Lower lobe of right lung (tissue), 2 donors: Measurements from ENCODE around the gene LGI4. TPM values are rescaled to one million over a fixed set of nuclear protein-coding genes. Genes with fewer than 3 reads are reported as not detected.
A peak's percentile ranks its signal among the peaks of the same experiment; 100 is the strongest.

Source experiments
- ATAC-seq, 2 donors: fragments of 200-7000 bp; cut with Tn5 transposase; one replicate each; pipeline ENCODE4 v1.9.1; 2020 to 2022; ENCODE audit warnings: mild to moderate bottlenecking in 2 of 2, moderate library complexity in 2 of 2
- DNase-seq: peaks from one replicate; pipeline ENCODE4 v3.0.0-alpha.2; 2020
- H3K27ac ChIP-seq: fragments of 200-600 bp; one replicate; pipeline ENCODE4 v1.8.0; 2022
- H3K27me3 ChIP-seq: fragments of 200-600 bp; one replicate; pipeline ENCODE4 v1.8.0; 2022; ENCODE audit warnings: low read depth
- H3K36me3 ChIP-seq: fragments of 200-600 bp; one replicate; pipeline ENCODE4 v1.8.0; 2022; ENCODE audit warnings: mild to moderate bottlenecking
- H3K4me1 ChIP-seq: fragments of 200-600 bp; one replicate; pipeline ENCODE4 v1.8.0; 2022
- H3K4me3 ChIP-seq: fragments of 200-600 bp; one replicate; pipeline ENCODE4 v1.8.0; 2022; ENCODE audit warnings: mild to moderate bottlenecking
- H3K9me3 ChIP-seq: fragments of 200-600 bp; one replicate; pipeline ENCODE4 v1.8.0; 2022
- intact Hi-C: fragments of 100-400 bp; cut with DNase I; formaldehyde crosslinking; loops from one replicate; pipeline ENCODE4 v1.11.0; 2022
- total RNA-seq: library from RNA; stranded (reverse); fragmentation: NEBNext Ultra II Directional; extraction: Animal tissue kit (Norgen Biotek cat#: 25700); gene quantifications from one replicate; pipeline ENCODE4 v1.2.1, GENCODE V29; 2021
- TF ChIP-seq, protein P1 (sequence below): fragments of 200-600 bp; IDR thresholded peaks from one replicate; pipeline ENCODE4 v1.8.0; 2022; ENCODE audit warnings: antibody characterized with exemption, mild to moderate bottlenecking
- donor health status: DM: no; HTN: yes; CAD: no; lungs with severe emphysema.

Gene LGI4
- total RNA-seq, 1 donor from 2014 or later: 6.3 TPM

DNA sequence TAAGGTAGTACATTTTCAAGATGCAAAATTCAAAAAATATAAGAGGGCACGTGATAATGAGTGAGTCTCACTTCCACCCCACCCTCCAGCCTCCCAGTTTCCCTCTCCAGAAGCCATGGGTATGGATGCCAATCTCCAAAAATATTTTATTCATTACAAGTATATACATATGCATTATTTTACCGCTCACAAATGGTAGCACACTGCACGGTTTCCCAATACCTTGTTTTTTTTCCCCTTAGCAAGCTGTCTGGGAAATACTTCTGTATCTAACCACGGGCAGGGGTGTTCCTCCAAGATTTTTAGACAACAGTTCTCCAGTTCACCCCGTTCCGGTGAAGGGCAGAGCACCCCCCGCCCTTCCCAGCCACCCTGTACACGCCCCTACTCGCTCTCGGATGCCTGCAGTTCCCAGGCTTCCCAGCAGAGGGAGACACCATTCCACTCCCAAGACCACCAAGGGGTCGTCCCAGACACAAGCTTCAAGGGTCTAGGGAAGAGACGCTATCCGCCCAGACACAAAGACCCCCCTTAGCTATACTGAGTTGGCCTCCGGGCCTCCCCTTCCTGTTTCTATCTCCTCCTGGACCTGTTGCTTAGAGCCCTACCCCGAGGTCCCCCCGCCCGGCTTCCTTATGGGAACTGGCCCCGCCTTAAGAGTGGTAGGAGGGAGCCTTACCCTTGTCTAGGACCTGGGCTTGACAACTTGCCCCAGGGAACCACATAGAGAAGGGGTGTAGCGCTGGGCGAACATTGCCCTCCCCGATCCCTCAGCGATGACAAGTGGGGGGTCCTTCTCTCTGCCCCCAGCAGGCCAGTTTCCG is 20.3 kb downstream of the LGI4 start:
- DNase-seq (peak; percentile 80), ATAC-seq (peak; percentile 74 to 77)
- TF ChIP-seq, protein P1, sequence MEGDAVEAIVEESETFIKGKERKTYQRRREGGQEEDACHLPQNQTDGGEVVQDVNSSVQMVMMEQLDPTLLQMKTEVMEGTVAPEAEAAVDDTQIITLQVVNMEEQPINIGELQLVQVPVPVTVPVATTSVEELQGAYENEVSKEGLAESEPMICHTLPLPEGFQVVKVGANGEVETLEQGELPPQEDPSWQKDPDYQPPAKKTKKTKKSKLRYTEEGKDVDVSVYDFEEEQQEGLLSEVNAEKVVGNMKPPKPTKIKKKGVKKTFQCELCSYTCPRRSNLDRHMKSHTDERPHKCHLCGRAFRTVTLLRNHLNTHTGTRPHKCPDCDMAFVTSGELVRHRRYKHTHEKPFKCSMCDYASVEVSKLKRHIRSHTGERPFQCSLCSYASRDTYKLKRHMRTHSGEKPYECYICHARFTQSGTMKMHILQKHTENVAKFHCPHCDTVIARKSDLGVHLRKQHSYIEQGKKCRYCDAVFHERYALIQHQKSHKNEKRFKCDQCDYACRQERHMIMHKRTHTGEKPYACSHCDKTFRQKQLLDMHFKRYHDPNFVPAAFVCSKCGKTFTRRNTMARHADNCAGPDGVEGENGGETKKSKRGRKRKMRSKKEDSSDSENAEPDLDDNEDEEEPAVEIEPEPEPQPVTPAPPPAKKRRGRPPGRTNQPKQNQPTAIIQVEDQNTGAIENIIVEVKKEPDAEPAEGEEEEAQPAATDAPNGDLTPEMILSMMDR: peak; percentile 90
- Histone ChIP-seq H3K27me3 (no peaks in the 10 kb centered on the region), H3K36me3 (no peaks in the 10 kb centered on the region), H3K9me3 (no peaks in the 10 kb centered on the region), H3K4me3 (peak overlapping the region; percentile 48), H3K4me1 (peaks cover 12% of the 10 kb centered on the region), H3K27ac (peak overlapping the region; percentile 78)
- intact Hi-C loops: no loop called here

DNA sequence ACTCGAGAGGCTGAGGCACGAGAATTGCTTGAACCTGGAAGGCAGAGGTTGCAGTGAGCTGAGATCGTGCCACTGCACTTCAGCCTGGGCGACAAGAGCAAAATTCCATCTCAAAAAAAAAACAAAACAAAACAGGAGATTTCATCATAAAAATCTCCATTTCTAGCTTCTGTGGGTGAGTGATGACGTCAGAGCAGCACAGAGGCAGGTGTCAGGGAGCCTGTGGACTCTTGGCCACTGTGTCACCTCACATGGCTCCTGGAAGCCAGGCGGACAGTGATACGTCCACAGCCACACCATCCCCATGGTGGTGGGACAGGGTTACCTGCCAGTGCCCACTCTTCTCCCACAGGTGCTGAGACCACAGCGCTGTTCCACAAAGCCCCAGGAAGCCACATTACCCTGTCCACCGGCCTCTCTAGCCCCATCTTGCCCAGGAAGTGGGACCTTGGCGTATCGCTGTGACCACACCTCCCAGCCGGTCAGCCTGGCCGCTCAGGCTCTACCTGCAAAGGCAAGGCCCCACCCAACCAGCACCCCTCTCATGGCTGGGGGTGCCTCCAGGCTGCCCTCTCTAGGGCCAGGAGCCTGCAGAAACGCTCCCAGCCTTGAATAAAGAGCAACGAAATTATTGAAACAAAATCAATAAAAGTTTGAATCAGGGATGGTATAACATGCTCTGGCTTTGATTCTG is 21.7 kb downstream of the LGI4 start:
- ATAC-seq: no peak
- H3K36me3 ChIP-seq: no peaks in the 10 kb centered on the region
- H3K9me3 ChIP-seq: no peaks in the 10 kb centered on the region
- H3K27me3 ChIP-seq: no peaks in the 10 kb centered on the region
- DNase-seq: no peak
- no peak overlapping the region for H3K4me3 ChIP-seq
- intact Hi-C loops: no loop called here
- no peak overlapping the region for H3K27ac ChIP-seq
- TF ChIP-seq, protein P1: no peak
- peaks cover 12% of the 10 kb centered on the region for H3K4me1 ChIP-seq

DNA sequence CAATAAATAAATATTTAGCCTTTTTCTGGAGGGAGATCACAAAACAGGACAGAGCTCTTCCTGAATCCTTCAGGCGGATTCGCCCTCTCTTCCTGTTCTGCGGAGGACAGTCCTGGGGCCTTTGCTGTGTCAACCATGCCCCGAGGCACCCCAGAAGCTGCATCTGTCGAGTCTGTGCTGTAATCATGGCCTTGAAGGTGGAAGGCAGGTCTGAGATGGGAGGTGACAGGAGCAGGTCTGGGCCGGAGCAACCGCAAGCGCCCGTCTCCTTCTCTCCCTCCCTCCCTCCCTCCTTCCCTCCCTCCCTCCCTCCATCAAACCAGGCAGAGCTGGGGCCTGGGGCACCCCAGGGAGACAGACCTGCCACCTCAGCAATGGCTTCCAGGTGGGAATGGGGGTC is 23.9 kb downstream of the LGI4 start:
- H3K27ac ChIP-seq: no peak overlapping the region
- intact Hi-C loops: no loop called here
- no peak overlapping the region for H3K4me3 ChIP-seq
- no peaks in the 10 kb centered on the region for H3K27me3 ChIP-seq
- H3K4me1 ChIP-seq: peaks cover 17% of the 10 kb centered on the region
- DNase-seq (no peak), ATAC-seq (no peak)
- TF ChIP-seq, protein P1: no peak
- no peaks in the 10 kb centered on the region for H3K36me3 ChIP-seq
- no peaks in the 10 kb centered on the region for H3K9me3 ChIP-seq

DNA sequence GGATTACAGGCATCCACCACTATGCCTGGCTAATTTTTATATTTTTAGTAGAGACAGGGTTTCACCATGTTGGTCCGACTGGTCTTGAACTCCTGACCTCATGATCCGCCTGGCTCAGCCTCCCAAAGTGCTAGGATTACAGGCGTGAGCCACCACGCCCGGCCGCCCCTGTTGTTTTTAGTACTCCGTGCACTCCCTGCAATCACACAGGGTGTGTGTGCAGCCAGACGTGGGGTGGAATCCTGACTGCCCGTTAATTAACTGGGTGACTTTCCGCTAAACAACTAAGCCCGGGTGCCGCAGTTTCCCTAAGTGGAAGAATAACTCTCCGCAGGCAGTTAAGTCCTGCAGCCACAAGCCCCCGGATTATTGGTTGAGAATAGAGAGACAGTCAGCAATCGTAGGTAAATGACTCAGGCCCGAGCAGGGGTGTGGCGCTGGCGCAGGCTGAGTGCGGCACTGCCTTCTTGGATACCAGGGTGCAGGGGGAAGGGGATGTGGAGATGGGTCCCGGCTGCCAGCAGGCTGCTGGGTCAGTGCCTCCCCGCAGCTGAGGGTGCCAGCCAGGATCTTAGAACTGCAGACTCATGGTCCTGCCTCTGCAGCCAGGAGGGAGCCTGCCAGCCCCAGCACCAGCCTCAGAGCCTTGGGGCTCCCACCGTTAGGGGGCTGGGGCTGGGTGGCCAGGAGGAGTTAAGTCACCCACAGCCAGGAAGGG is 25.3 kb downstream of the LGI4 start:
- TF ChIP-seq, protein P1: no peak
- Histone ChIP-seq H3K4me3 (no peak overlapping the region), H3K27ac (no peak overlapping the region), H3K27me3 (no peaks in the 10 kb centered on the region), H3K9me3 (no peaks in the 10 kb centered on the region), H3K4me1 (peaks cover 9% of the 10 kb centered on the region), H3K36me3 (no peaks in the 10 kb centered on the region)
- intact Hi-C loops: no loop called here
- DNase-seq (no peak), ATAC-seq (no peak)

DNA sequence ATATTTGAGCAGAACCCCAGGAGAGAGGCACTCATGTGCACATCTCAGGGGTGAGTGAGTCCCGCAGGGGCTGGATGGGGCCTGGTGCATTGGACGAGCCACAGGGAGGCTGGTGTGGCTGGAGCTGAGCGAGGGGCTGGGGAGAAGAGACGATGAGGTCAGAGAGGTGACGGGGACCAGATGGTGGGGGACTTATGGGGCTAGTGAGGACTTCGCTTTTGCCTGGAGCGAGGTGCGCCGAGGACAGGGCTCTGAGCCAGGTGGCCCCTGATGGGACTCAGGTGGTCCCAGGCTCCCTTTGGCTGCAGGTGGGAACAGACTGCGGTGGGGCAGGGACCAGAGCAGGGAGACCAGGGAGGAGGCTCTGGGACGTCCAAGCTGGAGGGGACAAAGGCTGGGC is 26.1 kb downstream of the LGI4 start:
- H3K9me3 ChIP-seq: no peaks in the 10 kb centered on the region
- no peaks in the 10 kb centered on the region for H3K27me3 ChIP-seq
- H3K4me1 ChIP-seq: peaks cover 5% of the 10 kb centered on the region
- TF ChIP-seq, protein P1: no peak
- H3K36me3 ChIP-seq: no peaks in the 10 kb centered on the region
- intact Hi-C loops: no loop called here
- H3K27ac ChIP-seq: no peak overlapping the region
- no peak overlapping the region for H3K4me3 ChIP-seq
- ATAC-seq: peak in 1 of 2 donors; percentile 22
- no peak for DNase-seq
